GM19193 (cell line): ENCODE measurements around the gene NDUFAF2.

ENCODE experiments used
- POLR2A ChIP-seq: IDR thresholded peaks from 4 replicates; pipeline ENCODE4 v1.6.1; 2011; ENCODE audit not compliant: insufficient read depth, insufficient read length; ENCODE audit errors: extremely low read depth

Gene NDUFAF2

DNA sequence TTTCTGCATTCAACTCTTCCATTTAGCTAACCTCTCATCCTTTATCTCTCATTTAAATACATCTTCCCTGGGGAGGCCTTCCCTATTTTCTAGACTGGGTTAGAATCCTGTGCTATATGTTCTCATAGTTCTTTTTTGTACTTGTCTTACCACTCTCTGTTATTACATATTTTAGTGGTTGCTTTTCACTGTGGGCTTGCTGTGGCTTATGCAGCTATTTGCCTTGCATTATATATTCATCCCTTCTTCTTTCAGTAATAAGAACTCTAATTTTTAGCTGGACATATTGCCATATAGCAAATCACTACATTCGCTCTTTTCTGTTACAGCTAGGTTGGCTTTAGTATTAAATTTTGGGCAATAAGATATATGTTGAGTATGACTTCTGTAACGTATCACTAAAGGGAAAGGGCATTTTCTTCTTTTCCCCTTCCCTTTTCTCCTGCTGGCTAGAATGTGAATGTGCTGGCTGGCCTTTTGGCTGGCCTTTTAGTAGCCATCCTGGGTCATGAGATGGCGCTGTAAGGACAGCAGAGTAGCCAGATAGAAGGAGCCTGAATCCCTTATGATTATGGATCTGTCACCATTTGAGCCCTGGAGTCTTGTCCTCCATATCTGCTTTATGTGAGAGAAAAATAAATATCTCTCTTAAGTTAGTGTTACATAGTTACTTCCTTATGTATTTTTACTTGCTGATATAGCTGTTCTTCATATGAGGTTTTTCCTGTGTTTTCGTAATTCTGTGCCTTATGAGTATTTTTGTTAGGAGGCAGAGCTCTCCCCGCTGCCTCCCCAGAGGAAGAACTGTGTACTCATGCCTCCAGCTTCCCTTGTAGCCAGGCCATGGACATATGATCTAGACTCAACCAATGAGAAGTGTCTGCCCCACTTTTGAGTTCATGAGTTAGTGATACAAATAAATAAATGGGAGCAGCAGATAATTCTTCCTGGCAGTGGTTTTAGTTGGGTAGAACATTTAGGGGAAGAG lies 65.8 kb downstream of the NDUFAF2 start:
- no peak for TF ChIP-seq POLR2A

DNA sequence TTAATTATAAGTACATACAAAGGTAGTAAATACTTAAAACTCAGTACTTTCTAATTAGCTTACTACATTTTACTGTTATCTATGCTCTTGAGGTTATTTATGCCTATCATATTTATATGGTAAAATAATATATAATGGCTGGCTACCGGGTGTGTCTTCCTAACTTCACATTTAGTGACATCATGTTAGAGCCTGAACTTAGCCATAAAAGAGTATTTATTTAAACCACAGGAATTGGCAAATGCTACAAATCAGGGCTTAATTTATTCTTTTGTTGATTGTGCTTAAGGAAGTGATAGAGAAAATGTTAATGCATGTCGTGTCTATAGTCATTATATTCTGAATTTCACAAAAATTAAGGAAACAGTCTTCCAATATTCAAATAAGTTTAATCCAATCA lies 73.1 kb downstream of the NDUFAF2 start:
- TF ChIP-seq POLR2A: no peak

DNA sequence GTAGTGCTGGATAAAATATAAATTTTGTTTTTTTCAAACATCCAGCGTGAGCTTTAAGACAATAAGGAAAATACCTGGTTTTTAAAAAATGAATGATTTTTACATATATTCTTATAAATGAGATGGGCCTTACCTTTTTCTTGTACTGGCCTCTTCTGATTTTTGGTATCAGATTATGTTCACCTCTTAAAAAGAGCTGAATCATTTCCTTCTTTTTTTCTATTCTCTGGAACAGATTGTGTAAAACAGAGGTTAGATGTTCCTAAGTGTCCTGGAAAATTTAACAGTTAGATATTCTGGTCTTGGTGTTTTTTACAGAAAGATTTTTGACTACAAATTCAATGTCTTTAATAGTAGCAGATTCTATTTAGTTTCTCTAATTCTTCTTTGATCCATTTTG lies 74.6 kb downstream of the NDUFAF2 start:
- no peak for TF ChIP-seq POLR2A

DNA sequence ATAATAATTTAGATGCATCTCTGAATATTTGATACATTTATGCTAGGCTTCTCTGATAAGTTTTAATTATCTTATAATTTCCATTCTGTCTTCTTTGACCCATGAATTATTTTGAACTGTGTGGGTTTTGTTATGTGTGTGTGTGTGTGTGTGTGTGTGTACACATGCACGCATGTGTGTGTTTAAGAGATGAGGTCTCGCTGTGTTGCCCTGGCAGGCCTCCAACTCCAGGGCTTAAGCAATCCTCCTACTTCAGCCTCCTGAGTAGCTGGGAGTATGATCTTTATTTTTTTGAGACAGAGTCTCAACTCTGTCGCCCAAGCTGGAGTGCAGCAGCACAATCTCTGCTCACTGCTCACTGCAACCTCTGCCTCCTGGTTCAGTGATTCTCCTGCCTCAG lies 75.4 kb downstream of the NDUFAF2 start:
- TF ChIP-seq POLR2A: no peak

DNA sequence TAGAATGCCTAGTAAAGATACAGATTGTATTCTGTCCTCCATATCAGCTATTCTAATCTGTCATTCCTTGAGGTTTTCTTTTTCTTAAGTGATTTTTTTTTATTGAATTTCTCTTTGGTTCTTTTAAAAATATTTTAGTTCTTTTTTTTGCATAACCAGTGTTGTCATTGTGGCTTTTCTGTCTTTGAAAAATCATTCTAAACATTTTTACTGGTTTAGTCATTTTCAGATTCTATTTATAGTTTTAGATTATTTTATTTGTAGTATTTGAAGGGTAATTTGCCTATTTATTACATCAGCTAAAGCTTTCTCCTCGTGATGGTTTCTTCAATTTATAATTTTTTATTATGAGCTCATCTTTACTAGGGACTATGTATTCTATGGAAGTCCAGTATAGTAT lies 78.1 kb downstream of the NDUFAF2 start:
- no peak for TF ChIP-seq POLR2A

DNA sequence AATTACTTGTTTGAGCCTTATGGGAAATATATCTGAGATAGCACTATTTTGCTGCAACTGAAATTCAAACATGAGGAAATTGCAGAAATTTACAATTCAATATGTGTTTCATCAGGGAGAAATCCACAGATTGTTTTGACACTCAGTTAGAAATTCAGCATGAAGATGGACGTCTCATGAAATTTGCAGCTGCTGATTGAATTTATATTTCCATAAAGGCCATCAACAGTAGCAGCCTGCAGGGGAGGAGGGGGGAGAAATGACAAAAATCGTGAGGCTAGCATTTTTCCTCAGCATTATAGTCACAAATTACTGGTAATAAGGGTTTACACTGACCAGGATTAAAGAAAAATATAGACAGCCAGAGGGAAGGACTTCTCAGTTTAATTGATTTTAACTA lies 81.0 kb downstream of the NDUFAF2 start:
- no peak for TF ChIP-seq POLR2A

DNA sequence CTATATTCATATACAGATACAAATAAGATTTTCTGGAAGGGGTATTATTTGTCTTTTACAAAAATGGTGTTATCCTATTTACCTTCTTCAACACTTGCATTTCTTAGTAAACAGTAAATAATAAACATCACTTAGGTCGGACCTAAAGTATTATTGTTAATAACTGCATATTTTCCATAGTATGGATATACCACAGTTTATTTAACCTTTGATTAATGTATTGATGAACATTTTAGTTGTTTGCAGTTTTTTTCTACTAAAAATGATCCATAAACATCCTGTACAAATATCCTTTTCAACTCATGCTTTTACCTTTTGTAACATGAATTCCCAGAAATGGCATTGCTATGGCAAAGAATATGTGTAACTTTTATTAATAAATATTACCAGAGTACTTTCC lies 83.4 kb downstream of the NDUFAF2 start:
- no peak for TF ChIP-seq POLR2A

DNA sequence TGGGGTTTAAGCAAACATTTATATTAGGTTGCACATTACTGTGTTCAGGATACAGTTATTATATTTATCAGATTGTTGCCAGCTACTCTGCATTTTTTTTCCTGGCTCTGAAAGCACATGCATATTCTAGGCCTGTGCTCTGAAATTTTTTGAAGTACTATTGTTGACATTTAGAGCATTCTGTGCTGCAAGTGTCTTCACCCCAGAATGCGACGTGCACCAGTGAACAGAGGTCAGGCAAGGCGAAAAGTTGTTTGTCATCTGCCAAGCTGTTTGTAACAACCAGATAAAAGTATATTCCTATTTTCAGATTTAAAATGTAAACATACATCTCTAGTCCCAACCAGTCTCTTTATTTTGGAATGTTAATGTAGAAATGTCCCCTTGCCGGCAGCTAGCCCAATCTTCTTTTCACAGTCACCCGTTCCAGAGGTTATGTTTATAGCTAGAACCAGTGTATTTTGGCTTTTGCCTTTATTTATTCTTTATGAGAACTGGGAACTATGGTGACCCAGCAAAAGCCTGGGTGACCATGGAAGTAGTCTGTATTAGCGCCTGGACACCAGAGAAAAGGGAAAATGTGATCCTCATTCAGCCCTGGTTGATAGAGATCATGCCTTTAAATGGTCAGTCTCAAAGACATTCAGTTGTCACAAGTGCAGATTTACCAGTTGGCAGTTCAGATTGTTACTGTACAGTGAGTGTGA lies 84.6 kb downstream of the NDUFAF2 start:
- TF ChIP-seq POLR2A: no peak

DNA sequence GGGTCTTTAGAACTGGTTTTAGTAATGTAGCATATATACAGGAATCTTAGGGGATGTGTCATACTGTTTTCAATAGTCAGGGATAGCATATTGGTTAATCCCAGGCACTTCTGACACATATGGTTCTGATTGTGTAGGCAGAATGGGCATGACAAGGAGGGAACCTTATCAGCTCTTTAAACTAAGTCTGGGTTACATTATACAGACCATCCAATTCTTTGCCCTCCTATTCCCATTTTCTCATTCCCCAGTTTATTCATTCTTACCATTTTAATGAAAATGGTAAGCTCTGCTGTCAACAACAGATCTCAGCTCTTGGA lies 85.1 kb downstream of the NDUFAF2 start:
- no peak for TF ChIP-seq POLR2A

DNA sequence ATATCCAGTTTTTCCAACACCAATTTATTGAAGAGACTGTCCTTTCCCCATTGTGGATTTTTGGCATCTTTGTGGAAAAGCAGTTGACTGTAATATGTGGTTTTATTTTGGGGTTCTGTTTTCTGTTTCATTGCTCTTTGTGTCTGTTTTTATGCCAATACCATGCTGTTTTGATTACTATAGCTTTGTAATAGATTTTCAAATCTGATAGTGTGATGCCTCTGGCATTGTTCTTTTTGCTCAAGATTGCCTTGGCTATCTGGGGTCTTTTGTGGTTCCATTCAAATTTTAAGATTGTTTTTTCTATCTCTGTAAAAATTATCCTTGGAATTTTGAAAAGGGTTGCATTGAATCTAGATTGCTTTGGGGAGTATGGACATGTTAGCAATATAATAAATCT lies 99.5 kb downstream of the NDUFAF2 start:
- TF ChIP-seq POLR2A: no peak

DNA sequence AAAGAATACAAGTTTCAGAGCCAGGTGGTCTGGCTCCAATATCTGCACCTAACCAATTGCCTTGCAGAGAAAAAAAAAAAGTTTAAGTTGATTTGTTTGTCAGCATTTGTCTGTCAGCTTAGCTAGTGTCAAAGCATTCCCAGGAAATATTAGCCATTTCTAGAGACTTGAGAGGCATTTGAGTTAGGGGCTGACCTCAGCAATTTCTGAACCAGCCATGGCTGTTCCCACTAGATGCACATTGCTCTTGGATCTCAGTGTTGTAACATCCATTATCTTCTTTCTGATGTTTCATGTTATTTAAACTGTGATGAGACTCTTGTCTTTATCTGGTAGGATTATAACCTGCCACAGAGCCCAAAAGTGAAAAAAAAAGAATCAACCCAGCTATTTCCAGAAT lies 102.3 kb downstream of the NDUFAF2 start:
- TF ChIP-seq POLR2A: no peak

DNA sequence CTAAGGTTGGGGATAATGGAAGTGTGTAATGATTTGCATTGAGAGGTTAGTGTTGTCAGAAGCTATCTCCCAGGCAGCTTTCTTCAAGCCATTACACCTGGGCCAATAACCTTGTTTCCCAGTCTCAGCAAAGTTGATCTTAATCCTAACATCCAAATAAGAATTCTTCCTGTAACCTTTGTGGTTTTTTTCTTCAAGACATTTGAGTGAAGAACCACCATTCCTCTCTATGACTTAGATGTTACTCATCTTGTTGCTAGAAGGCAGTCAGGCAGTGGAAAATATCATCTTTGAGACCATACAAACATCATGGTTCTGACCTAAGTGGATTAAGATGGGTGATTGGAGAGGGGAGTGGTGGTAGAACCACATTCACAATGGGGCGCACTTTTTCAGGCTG lies 103.5 kb downstream of the NDUFAF2 start:
- TF ChIP-seq POLR2A: no peak

DNA sequence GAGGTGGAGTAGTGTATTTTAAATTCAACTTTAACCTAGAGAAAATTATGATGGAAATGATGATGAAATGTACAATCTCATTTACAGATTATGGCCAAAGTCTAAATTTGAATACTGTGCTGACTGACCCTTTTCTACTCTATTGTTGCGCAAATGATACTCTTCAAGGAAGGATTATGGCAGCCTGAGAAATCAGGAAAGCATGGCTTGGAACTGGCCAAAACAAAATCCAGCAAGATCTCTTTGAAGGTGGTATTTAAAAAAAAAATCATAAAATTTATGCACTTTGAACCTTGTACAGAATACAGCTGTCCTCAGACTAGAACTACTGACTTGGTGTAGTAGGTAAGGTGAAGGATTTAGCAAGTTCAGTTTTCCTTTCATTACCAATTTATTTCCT lies 105.3 kb downstream of the NDUFAF2 start:
- no peak for TF ChIP-seq POLR2A

DNA sequence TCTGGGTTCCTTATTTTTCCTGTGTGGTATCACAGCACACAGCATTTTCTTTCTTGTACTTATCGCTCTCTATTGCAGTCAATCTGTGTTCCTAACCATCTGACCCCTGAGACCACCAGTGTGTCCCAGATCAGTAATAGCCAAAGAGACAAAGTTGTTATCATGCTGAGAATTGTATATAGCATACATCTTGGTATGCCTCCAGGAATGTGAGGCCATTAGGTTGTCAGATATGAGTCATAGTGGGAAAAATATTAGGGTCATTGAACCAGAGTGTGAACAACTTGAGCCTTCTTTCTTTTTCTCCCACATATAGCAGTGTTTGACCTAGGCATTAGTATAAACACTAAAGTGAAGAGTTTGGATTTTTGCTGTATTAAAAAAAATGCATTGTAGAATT lies 106.3 kb downstream of the NDUFAF2 start:
- no peak for TF ChIP-seq POLR2A

DNA sequence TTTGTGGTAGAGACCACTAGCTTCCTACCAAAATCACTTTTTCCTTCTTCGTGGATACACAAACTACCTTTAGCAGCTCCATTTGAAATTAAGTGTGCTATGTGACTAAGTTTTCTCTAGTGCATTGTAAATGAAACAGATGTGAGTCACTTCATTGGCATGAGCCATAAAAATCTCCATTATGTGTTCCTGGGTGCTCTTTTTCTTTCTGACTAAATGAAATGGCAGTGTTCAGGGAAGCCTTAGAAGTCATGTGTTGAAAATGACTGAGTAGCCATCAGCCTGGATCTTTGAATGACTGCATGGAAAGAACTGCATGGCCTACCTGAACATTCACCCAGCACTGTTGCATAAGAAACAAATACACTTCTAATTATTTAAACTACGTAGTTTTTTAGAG lies 107.9 kb downstream of the NDUFAF2 start:
- no peak for TF ChIP-seq POLR2A

DNA sequence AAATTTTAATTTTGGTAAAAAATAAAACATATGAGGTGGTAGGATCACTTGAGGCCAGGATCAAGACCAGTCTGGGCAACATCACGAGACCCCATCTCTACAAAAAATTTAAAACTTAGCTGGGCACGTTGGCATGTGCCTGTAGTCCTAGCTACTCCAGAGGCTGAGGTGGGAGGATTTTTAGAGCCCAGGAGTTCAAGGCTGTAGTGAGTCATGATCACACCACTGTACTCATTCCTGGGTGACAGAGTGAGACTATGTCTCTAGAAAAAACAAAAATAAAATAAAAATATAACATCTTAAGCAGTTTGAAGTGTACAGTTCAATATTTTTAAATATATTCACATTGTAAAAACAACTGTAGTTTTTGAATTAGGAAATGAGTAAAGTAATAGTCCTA lies 108.9 kb downstream of the NDUFAF2 start:
- no peak for TF ChIP-seq POLR2A
